Measurements from ENCODE around the gene TEAD1. TPM values are rescaled to one million over a fixed set of nuclear protein-coding genes. Genes with fewer than 3 reads are reported as not detected.
A peak's percentile ranks its signal among the peaks of the same experiment; 100 is the strongest.

Gene TEAD1
- total RNA-seq, 1 donor from 2014 or later = 88.1 TPM

GRCh38 chr11:12981676-12982522 lies 307.7 kb downstream of the TEAD1 start:
- Histone ChIP-seq H3K27me3 (ENCODE audit: control insufficient read depth, insufficient read depth, low read length) (no peaks in the 10 kb centered on the region), H3K36me3 (ENCODE audit: control insufficient read depth, insufficient read depth, low read length) (no peaks in the 10 kb centered on the region), H3K4me3 (ENCODE audit: low read depth, low read length) (no peak overlapping the region)
- TF ChIP-seq CTCF (IDR thresholded peaks at IDR 0.05; ENCODE audit: insufficient read depth, low read length, poor library complexity, severe bottlenecking) = no peak
- no peak for DNase-seq (ENCODE audit: low read depth)

DNA sequence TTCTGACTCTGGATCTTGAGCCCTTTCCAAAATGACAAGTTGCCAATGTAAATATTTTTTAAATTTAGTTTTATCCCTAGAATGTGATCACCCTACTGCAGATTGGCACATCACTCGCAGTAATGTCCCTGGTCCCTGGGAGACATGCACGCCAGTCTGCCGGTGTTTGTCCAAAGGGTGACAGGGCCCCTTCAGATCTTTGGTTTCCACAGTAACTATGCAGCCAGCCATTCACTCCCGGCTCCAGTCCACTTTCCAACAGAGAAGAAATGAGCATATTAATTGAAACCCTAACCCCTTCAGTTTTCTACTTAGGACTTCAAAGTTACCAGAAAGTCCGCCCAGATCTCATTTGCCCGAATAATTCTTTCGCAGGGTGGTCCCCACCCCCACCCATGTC lies 309.1 kb downstream of the TEAD1 start:
- no peak overlapping the region for H3K4me3 ChIP-seq (ENCODE audit: low read depth, low read length)
- H3K27me3 ChIP-seq (ENCODE audit: control insufficient read depth, insufficient read depth, low read length) = no peaks in the 10 kb centered on the region
- H3K36me3 ChIP-seq (ENCODE audit: control insufficient read depth, insufficient read depth, low read length) = no peaks in the 10 kb centered on the region
- no peak for DNase-seq (ENCODE audit: low read depth)
- TF ChIP-seq CTCF (IDR thresholded peaks at IDR 0.05; ENCODE audit: insufficient read depth, low read length, poor library complexity, severe bottlenecking) = no peak

DNA sequence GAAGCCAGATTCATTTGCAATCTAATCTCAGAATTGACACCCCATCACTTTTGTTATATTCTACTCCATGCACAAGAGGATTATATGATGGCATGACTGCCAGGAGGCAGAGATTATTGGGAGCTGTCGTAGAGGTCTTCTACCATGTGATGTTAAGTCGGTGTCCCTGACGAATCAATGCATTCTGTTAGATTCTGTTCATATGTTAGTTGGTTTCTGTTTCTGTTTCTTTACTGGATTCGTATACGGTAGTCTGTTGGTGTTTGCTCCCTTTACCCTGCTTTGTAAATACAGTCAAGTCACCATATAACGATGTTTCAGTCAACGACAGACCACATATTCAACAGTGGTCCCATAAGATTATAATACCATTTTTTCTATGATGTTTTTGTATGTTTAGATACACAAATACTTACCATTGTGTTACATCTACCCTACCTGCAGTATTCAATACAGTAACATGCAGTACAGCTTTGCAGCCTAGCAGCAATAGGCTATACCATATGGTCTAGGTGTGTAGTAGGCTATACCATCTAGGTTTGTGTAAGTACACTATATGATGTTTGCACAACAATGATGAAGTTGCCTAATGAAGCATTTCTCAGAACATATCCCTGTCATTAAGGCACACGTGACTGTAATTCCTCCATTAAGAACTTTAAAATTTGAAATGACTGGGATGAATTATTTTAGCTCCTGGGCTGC lies 312.1 kb downstream of the TEAD1 start:
- no peak overlapping the region for H3K4me3 ChIP-seq (ENCODE audit: low read depth, low read length)
- H3K27me3 ChIP-seq (ENCODE audit: control insufficient read depth, insufficient read depth, low read length) = no peaks in the 10 kb centered on the region
- TF ChIP-seq CTCF (IDR thresholded peaks at IDR 0.05; ENCODE audit: insufficient read depth, low read length, poor library complexity, severe bottlenecking) = no peak
- DNase-seq (ENCODE audit: low read depth) = no peak
- H3K36me3 ChIP-seq (ENCODE audit: control insufficient read depth, insufficient read depth, low read length) = no peaks in the 10 kb centered on the region

- no peak for TF ChIP-seq CTCF (IDR thresholded peaks at IDR 0.05; ENCODE audit: insufficient read depth, low read length, poor library complexity, severe bottlenecking)
- Histone ChIP-seq H3K36me3 (ENCODE audit: control insufficient read depth, insufficient read depth, low read length) (no peaks in the 10 kb centered on the region), H3K4me3 (ENCODE audit: low read depth, low read length) (peak overlapping the region; percentile 44), H3K27me3 (ENCODE audit: control insufficient read depth, insufficient read depth, low read length) (no peaks in the 10 kb centered on the region)
- peak; percentile 76 for DNase-seq (ENCODE audit: low read depth)
These were observed 315.4 kb downstream of the TEAD1 start for GRCh38 chr11:12989428-12990161.

DNA sequence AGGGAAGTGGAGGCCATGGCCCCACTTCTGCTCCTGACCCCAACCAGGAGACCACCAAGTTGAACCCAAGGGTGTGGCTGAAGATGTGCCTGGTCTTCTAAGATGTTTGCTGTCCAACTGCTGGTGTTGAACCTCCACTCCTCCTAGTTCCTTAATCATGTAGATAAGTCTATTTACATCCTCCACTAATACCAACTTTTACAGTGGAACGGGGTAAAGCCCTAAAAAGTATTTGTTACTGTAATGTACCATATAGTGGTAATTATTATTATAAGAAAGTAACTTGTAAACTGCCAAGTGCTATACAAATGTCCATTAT lies 315.9 kb downstream of the TEAD1 start:
- no peaks in the 10 kb centered on the region for H3K36me3 ChIP-seq (ENCODE audit: control insufficient read depth, insufficient read depth, low read length)
- H3K27me3 ChIP-seq (ENCODE audit: control insufficient read depth, insufficient read depth, low read length) = no peaks in the 10 kb centered on the region
- DNase-seq (ENCODE audit: low read depth) = no peak
- TF ChIP-seq CTCF (IDR thresholded peaks at IDR 0.05; ENCODE audit: insufficient read depth, low read length, poor library complexity, severe bottlenecking) = no peak
- no peak overlapping the region for H3K4me3 ChIP-seq (ENCODE audit: low read depth, low read length)
